Measurements from ENCODE around the gene HAP1. TPM values are rescaled to one million over a fixed set of nuclear protein-coding genes. Genes with fewer than 3 reads are reported as not detected.
"Not testable (repeated sequence)": the region's sequence is repeated elsewhere in the genome, so short reads cannot be mapped to it uniquely, and the experiment has no call there.

Gene HAP1
- total RNA-seq, 4 donors from 2014 or later = 2.2 TPM; not detected in 3

DNA sequence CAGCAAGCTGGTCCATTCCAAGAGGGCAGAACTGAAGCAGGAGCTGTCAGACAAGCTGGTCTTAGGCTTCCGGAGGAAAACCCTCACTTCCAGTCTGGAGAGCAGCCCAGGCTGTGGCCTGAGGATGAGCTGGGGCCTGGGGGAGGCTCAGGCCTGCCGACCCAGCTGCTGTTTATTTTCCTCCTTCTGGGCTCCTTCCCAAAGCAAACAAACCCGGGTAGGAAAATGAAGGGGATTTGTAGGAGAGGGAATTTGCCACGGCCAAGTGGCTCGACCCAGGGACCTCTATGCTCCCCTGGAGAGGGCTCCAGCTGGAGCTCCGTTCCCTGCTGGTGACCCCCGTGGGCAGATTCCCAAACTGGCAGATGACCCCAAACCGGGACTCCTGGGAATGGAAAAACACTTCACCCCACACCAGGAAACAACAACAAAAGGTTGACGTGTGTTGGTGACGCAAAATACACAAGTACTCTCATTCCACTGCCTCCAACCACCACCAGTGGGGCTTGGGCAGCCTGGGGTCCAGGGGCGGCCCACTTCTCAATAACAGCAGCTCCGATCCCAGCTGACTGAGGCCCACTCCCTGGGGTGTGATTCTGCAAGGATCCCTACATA is 43.2 kb upstream of the HAP1 start:
- H3K27me3 ChIP-seq = no peaks in the 10 kb centered on the region
- intact Hi-C loops (cut with DNase I; ENCODE audit: low total_unique reads) = no loop called here
- peaks cover 0 to 42% of the 10 kb centered on the region in 2 donors for H3K4me1 ChIP-seq
- peak overlapping the region; percentile 73 to 96 for H3K27ac ChIP-seq
- H3K4me3 ChIP-seq = no peak overlapping the region
- no peaks in the 10 kb centered on the region for H3K9me3 ChIP-seq
- peak in 1 of 2 donors; percentile 25 for TF ChIP-seq POLR2A (IDR thresholded peaks at IDR 0.05)
- TF ChIP-seq CTCF (IDR thresholded peaks at IDR 0.05) = peak in 1 of 4 experiments; percentile 26
- H3K36me3 ChIP-seq = no peaks in the 10 kb centered on the region
- DNase-seq = peak; percentile 78 to 86

- peak in 1 of 2 donors; percentile 62 for DNase-seq
- peak overlapping the region; percentile 73 to 96 for H3K27ac ChIP-seq
- no peaks in the 10 kb centered on the region for H3K9me3 ChIP-seq
- TF ChIP-seq CTCF (IDR thresholded peaks at IDR 0.05) (peak in 3 of 4 experiments; percentile 23 to 50 (median 44)), POLR2A (IDR thresholded peaks at IDR 0.05) (no peak)
- intact Hi-C loops (cut with DNase I; ENCODE audit: low total_unique reads) = no loop called here
- no peaks in the 10 kb centered on the region for H3K27me3 ChIP-seq
- H3K4me1 ChIP-seq = peaks cover 0 to 43% of the 10 kb centered on the region in 2 donors
- H3K36me3 ChIP-seq = no peaks in the 10 kb centered on the region
- no peak overlapping the region for H3K4me3 ChIP-seq
These were observed 42.7 kb upstream of the HAP1 start for GRCh38 chr17:41777157-41777573.

DNA sequence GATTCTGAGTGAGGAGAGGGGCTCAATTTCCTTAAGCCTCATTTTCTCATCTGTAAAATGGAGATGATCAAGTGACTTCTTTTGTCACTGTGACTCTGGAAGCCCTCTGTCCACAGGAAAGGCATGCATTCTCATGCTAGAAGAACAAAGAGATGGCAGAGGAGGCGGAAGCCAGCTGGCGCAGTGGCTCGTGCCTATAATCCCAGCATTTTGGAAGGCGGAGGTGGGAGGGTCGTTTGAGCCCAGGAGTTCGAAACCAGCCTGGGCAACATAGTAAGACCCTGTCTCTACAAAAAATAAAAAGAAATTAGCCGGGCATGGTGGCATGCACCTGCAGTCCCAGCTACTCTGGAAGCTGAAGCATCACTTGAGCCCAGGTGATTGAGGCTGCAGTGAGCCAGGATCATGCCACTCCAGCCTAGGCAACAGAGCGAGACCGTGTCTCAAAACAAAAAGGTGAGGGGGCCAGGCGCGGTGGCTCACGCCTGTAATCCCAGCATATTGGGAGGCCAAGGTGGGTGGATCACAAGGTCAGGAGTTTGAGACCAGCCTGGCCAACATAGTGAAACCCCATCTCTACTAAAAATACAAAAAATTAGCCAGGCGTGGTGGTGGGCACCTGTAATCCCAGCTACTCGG is 41.9 kb upstream of the HAP1 start:
- intact Hi-C loops (cut with DNase I; ENCODE audit: low total_unique reads); H3K36me3 ChIP-seq; H3K4me3 ChIP-seq; H3K9me3 ChIP-seq; H3K27me3 ChIP-seq; DNase-seq: not testable (repeated sequence)
- peaks cover 0 to 43% of the 10 kb centered on the region in 2 donors for H3K4me1 ChIP-seq
- peak overlapping the region; percentile 73 to 96 for H3K27ac ChIP-seq

GRCh38 chr17:41775394-41776226 is 41.2 kb upstream of the HAP1 start:
- Histone ChIP-seq H3K36me3 (no peaks in the 10 kb centered on the region), H3K4me1 (peaks cover 0 to 43% of the 10 kb centered on the region in 2 donors), H3K4me3 (no peak overlapping the region), H3K9me3 (no peaks in the 10 kb centered on the region), H3K27ac (peak overlapping the region; percentile 73 to 96), H3K27me3 (no peaks in the 10 kb centered on the region)
- intact Hi-C loops (cut with DNase I; ENCODE audit: low total_unique reads) = no loop called here
- no peak for DNase-seq
- TF ChIP-seq POLR2A (IDR thresholded peaks at IDR 0.05) = no peak
- TF ChIP-seq CTCF (IDR thresholded peaks at IDR 0.05) = no peak

DNA sequence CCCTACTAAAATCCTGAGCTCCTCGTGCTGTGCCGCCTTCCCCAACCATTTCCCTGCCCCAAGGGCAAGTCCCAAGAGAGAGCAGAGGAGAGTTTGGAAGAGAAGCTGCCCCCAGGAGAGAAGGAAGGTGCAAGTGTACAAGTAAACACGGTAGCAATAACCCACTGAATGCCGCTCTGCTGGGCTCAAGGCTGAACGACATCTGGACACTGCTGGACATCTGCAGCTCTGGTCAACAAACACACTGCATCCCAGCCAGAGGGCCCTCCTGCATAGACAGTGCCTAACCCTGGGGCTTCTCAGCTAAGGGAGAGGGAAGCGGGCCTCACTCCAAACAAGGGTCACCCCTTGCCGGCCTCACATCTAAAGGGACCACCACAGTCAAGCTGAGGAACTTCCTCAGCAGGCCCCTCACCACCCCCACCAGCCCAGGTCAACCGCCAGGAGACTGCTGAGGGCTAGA is 39.3 kb upstream of the HAP1 start:
- Histone ChIP-seq H3K4me1 (peaks cover 0 to 43% of the 10 kb centered on the region in 2 donors), H3K27ac (peak overlapping the region; percentile 53 to 71)
- DNase-seq = no peak

More for the DNA sequence above, 39.3 kb upstream of the HAP1 start:
- no peaks in the 10 kb centered on the region for H3K27me3 ChIP-seq
- H3K9me3 ChIP-seq = no peaks in the 10 kb centered on the region
- intact Hi-C loops (cut with DNase I; ENCODE audit: low total_unique reads) = no loop called here
- no peak overlapping the region for H3K4me3 ChIP-seq
- no peaks in the 10 kb centered on the region for H3K36me3 ChIP-seq
- TF ChIP-seq CTCF (IDR thresholded peaks at IDR 0.05) = no peak
- TF ChIP-seq POLR2A (IDR thresholded peaks at IDR 0.05) = no peak
